Left renal pelvis (tissue), 4 donors: ENCODE measurements around the gene SRRT. TPM values are rescaled to one million over a fixed set of nuclear protein-coding genes. Genes with fewer than 3 reads are reported as not detected.
"Not testable (repeated sequence)": the region's sequence is repeated elsewhere in the genome, so short reads cannot be mapped to it uniquely, and the experiment has no call there.

Source experiments
- DNase-seq, 4 donors: peaks; one replicate each; pipeline ENCODE4 v3.0.0-alpha.2; 2013; ENCODE audit warnings: low read depth in 4 of 4, low spot score in 3 of 4
- polyA plus RNA-seq, 4 donors: library from polyadenylated mRNA; unstranded; fragments of 120-200 nt; gene quantifications; one replicate each; pipeline ENCODE4 v1.2.1, GENCODE V29; 2013; ENCODE audit not compliant: insufficient read length in 4 of 4

Gene SRRT
- polyA plus RNA-seq, 4 donors, result 132 to 208 (median 160) TPM

GRCh38 chr7:100854899-100855298 lies 20.0 kb upstream of the SRRT start:
- DNase-seq, result not testable (repeated sequence)

GRCh38 chr7:100855515-100855914 lies 19.4 kb upstream of the SRRT start:
- DNase-seq, result no peak

- no peak for DNase-seq
These were observed 18.0 kb upstream of the SRRT start for GRCh38 chr7:100856871-100857282.

- no peak for DNase-seq
These were observed 15.0 kb upstream of the SRRT start for GRCh38 chr7:100859856-100860255.

GRCh38 chr7:100860702-100861615 lies 13.9 kb upstream of the SRRT start:
- DNase-seq, result no peak

GRCh38 chr7:100861616-100861985 lies 13.3 kb upstream of the SRRT start:
- no peak for DNase-seq

- no peak for DNase-seq
These were observed 11.4 kb upstream of the SRRT start for GRCh38 chr7:100863406-100863950.

GRCh38 chr7:100864263-100864845 lies 10.5 kb upstream of the SRRT start:
- DNase-seq, result no peak

GRCh38 chr7:100865372-100865911 lies 9.5 kb upstream of the SRRT start:
- no peak for DNase-seq

- no peak for DNase-seq
These were observed 8.8 kb upstream of the SRRT start for GRCh38 chr7:100865938-100866728.

- no peak for DNase-seq
These were observed 8.2 kb upstream of the SRRT start for GRCh38 chr7:100866729-100867039.

GRCh38 chr7:100867040-100867775 lies 7.7 kb upstream of the SRRT start, which contains the start of gene TRIP6:
Gene TRIP6 (plus strand): TSS chr7:100867387. CDS start chr7:100867498, 111 bp downstream.
- DNase-seq, result peak; percentile 80 to 83 (median 82)

GRCh38 chr7:100867776-100868485 lies 7.0 kb upstream of the SRRT start:
- DNase-seq, result no peak

GRCh38 chr7:100873599-100874299 lies 1.2 kb upstream of the SRRT start:
- no peak for DNase-seq

- no peak for DNase-seq
These were observed 665 bp upstream of the SRRT start for GRCh38 chr7:100874300-100874576.

- DNase-seq, result no peak
These were observed 451 bp downstream of the SRRT start for GRCh38 chr7:100875356-100875751.

- no peak for DNase-seq
These were observed 3.1 kb downstream of the SRRT start for GRCh38 chr7:100878013-100878412.

- no peak for DNase-seq
These were observed 3.8 kb downstream of the SRRT start for GRCh38 chr7:100878685-100879084.

GRCh38 chr7:100879685-100880261 lies 4.9 kb downstream of the SRRT start:
- DNase-seq, result no peak
